M059J (cell line): ENCODE measurements around the gene POLRMT. TPM values are rescaled to one million over a fixed set of nuclear protein-coding genes. Genes with fewer than 3 reads are reported as not detected.
"Not testable (repeated sequence)": the region's sequence is repeated elsewhere in the genome, so short reads cannot be mapped to it uniquely, and the experiment has no call there.

Experiments used
- DNase-seq: peaks from one replicate; pipeline ENCODE4 v3.0.0-alpha.2; 2012; ENCODE audit warnings: low read depth
- total RNA-seq: library from RNA; depleted of rRNA; stranded (reverse); fragments of >200 nt; shearing (Covaris generic); gene quantifications from 2 replicates; pipeline ENCODE4 v1.2.3, GENCODE V29; 2014

The POLRMT gene
- total RNA-seq, 1 experiment from 2014 or later, result 25.5 TPM

DNA sequence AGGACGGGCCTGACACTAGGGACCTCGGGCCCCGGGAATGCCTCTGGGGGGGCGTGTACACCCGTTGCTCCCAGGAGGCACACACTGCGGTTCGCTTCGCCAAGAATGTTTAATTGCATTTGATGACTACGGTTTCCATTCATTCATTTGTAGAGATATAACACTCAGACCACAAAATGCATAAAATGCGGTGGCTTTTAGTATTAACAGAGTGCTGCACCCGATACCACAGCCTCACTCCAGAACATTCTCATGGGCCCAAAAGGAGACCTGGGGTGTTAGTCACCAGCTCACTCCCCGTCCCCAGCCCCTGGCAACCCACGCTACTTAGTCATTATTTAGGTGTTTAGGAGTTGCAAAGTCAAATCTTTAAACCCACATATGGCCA lies 21.9 kb downstream of the POLRMT start:
- peak; percentile 100 for DNase-seq

DNA sequence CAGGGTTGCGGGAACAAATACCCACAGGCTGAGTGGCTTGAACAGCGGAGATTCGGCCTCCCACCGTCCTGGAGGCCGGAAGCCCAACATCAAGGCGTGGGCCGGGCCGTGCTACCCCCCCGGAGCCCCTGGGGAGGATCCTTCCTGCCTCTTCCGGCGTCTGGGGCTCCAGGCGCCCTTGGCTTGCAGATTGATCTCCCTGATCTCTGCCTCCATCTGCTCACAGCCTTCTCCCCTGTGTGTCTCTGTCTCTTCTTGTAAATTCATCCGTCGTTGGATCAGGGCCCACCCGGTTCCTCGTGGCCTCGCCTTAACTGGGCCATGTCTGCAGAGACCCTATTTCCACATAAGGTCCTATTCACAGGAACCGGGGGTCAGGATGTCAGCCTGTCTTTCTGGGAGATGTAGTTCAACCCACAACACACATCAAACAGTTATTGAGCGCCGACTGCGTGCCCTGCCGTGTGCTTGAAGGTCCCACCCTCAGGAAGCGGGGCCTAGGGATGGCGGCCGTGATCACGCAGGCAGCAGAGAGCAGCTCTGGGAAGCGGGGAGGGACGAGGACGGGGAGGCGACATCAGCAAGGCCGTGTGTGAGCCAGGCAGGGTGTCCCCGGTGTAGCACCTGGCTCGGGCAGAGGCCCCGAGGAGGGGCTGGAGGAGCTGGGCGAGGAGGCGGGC lies 22.4 kb downstream of the POLRMT start:
- peak; percentile 93 for DNase-seq

DNA sequence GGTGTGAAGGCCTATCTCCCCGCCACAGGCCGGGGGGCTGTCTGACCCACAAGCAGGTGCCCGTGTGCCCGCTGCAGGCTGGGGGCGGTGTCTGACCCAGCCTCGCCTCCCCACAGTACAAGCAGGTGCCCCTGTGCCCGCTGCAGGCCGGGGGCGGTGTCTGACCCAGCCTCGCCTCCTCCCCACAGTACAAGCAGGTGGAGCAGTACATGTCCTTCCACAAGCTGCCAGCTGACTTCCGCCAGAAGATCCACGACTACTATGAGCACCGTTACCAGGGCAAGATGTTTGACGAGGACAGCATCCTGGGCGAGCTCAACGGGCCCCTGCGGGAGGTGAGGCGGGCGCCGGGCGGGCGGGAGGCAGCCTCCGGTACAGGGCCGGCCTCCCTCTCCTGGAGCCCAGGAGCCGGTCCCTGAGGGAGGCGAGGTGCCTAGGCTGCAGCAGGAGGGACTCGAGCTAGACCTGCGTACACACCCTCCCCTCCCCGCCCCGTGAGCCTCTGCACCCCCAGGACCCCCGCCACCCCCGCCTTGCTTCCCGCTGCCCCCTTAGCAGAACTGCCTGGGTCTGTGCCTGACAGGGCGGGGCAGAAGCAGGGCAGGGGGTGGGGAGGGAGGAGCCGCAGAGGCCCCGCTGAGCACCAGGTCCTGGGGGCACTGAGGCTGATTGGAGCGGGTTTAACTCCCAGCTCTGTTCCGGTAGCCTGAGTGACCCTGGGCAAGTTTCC lies 23.1 kb downstream of the POLRMT start:
- DNase-seq, result peak; percentile 31

DNA sequence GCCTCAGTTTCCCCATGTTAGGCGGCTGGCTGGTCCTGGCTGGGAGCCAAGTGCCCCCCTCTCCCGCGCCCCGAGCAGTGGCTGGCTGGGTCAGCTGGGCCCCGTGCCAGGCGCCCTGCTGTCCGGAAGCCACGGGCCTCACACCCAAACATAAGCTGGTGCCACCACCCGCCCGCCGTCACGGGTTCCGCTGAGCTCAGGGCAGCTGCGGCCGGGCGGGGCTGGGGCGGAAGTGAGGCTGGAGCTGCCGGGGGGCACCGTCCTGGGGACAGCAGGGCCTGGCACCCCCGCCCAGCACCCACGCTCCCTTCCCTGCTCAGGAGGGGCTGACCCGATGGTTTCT lies 24.4 kb downstream of the POLRMT start:
- peak; percentile 55 for DNase-seq

DNA sequence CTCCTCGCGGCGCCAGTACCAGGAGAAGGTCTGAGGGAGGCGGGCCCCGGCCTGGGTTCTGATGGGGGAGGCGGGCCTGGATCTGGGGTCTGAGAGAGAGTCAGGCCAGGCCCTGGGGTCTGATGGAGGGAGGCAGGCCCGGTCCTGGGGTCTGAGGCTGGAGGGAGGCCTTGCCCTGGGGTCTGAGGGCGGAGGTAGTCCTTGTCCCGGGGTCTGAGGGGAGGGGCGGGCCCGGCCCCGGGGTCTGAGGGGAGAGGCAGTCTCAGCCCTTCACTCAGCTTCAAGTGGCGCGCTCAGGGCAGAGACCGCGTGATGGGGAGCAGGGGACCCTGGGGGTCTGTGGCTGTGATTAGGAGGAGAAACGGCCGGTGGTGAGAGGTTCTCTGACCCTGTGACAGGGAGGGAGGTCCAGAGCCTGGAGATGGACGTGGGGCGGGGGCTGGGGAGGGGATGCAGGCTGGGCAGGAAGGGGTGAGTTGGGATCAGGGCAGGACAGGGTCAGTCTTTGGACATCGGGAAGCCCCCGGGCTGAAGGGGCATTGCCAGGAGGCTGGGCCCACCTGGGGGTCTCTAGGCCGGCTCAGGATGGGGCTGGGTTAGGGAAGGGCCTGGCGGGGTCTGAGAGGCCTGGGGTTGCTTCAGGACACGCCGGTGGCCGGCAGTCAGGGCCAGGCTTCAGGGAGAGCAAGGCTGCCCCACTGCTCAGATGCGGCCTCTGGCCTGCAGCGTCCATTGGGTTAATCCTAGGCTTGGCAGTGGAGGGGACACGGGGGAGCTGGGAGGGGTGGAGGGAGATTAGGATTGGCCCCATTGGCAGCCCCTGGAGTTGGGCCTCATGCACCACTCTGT lies 25.0 kb downstream of the POLRMT start:
- no peak for DNase-seq

DNA sequence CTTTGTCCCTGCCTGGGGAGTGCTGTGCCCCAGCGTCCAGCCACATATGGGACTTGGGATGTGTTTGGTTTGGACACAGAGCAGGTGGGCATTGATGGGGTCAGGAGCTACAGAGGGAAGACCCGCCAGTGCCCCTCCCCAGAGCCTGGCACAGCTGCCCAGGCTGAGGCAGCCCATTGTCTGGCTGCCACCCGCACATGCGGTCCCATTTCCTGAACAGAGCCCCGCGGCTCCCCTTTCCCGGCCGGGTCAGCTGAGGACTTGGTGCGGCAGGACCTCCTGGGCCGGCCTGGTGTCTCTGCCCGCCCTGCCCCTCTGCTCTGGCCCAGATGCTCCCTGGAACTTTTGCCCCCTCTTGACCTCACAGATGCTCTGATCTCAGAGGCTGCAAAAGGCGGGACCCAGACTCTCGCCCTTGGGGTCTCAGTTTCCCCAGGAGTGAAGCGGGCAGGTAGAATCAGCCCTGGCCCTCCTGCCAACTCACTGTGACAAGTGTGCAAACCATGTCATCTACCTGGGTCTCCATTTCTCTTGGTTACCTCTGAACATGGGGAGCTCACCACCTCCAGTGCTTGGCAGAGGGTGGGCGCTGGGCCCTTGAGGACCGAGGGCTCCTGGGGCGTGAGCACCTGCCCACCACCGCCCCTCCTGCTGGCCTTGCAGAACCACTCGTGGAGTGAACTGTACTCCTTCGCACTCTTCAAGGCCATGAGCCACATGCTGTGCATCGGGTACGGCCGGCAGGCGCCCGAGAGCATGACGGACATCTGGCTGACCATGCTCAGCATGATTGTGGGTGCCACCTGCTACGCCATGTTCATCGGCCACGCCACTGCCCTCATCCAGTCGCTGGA lies 25.8 kb downstream of the POLRMT start:
- DNase-seq, result no peak

DNA sequence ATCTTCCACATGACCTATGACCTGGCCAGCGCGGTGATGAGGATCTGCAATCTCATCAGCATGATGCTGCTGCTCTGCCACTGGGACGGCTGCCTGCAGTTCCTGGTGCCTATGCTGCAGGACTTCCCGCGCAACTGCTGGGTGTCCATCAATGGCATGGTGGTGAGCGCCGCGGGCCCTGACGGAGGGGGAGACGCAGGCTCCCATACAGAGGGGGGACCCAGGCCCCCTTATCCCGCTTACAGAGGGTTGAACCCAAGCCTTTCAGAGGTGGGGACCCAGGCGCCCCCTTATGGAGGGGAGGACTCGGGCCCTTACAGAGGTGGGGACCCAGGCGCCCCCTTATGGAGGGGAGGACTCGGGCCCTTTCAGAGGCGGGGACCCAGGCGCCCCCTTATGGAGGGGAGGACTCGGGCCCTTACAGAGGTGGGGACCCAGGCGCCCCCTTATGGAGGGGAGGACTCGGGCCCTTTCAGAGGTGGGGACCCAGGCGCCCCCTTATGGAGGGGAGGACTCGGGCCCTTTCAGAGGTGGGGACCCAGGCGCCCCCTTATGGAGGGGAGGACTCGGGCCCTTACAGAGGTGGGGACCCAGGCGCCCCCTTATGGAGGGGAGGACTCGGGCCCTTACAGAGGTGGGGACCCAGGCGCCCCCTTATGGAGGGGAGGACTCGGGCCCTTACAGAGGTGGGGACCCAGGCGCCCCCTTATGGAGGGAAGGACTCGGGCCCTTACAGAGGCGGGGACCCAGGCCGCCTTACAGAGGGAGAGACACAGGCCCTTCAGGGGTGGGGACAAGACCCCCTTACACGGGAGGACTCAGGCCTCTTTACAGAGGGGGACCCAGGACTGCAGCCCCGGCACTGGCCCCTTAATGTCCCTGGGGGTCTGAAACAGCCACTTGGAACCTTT lies 28.0 kb downstream of the POLRMT start:
- not testable (repeated sequence) for DNase-seq

DNA sequence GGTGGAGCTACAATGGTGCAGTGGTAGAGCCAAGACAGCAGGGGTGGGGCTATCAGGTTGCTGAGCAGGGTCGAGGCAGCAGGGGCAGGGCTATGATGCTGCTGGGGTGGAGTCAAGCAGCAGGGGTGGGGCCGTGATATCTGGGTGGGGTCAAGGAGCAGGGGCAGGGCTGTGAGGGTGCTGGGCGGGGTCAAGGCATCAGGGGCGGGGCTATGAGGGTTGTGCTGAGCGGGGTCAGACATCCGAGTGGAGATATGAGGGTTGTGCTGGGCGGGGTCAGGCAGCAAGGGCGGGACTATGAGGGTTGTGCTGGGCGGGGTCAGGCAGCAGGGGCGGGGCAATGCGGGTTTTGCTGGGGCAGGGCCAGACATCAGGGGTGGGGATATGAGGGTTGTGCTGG lies 29.0 kb downstream of the POLRMT start:
- no peak for DNase-seq

DNA sequence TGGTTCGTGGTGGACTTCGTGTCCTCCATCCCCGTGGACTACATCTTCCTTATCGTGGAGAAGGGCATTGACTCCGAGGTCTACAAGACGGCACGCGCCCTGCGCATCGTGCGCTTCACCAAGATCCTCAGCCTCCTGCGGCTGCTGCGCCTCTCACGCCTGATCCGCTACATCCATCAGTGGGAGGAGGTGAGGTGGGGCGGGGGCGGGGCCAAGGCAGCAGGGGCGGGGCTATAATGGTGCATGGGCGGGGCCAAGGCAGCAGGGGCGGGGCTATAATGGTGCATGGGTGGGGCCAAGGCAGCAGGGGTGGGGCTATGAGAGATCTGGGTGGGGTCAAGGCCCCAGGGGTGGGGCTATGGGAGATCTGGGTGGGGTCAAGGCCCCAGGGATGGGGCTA lies 29.6 kb downstream of the POLRMT start:
- DNase-seq, result not testable (repeated sequence)

DNA sequence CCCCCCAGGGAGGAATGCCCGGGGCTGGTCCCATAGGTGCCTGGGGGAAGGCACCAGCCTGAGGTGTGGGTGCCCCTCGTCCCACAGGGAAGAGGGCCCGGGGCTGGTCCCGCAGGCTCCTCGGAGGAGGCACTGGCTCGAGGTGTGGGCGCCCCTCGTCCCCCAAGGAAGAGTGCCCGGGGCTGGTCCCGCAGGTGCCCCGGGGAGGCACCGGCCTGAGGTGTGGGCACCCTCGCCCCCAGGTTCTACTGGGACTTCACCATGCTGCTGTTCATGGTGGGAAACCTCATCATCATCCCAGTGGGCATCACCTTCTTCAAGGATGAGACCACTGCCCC lies 30.1 kb downstream of the POLRMT start:
- DNase-seq, result not testable (repeated sequence)

DNA sequence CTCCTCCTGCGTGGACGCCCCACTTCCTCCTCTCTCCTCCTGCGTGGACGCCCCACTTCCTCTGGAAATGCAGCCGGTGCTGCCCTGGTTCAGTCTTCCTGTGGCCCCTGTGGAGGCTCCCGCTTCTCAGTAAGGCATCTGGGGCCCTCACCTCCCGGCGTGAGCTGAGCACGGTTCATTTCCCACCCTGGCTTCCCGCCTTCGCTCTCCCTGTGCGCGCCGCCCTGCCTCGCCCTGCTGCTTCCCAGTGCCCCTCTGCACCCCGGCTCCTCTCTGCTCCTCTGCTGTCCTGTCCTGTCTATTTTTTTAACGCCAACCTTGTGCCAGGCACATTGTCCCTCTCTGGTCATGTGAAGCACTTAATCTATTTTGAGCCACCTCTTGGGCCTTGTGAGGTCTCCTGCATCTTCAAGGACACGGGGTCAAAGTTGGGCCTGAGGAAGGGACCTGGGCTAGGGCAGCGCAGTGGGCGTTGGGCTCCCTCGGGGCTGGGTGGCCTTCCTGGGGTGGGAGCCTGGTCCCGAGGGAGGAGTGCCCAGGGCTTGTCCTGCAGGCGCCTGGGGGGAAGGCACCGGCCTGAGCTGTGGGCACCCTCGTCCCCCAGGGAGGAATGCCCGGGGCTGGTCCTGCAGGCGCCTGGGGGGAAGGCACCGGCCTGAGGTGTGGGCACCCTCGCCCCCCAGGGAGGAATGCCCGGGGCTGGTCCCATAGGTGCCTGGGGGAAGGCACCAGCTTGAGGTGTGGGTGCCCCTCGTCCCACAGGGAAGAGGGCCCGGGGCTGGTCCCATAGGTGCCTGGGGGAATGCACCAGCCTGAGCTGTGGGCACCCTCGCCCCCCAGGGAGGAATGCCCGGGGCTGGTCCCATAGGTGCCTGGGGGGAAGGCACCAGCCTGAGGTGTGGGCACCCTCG lies 30.7 kb downstream of the POLRMT start:
- no peak for DNase-seq

DNA sequence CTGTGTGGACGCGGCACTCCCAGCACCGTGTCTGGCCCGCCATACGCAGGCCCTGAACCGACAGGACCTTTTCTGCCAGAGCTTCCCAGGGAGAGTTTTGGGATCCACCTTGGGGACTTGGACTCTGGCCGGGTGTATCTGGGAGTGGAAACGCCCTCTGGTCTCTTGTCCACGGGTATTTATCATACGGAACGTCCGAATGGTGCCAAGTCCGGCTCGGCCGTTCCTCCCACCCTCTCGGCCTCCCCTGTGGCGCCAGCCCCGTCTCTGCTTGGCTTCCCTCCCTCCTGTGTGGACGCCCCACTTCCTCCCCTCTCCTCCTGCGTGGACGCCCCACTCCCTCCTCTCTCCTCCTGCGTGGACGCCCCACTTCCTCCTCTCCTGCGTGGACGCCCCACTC lies 31.5 kb downstream of the POLRMT start:
- no peak for DNase-seq

DNA sequence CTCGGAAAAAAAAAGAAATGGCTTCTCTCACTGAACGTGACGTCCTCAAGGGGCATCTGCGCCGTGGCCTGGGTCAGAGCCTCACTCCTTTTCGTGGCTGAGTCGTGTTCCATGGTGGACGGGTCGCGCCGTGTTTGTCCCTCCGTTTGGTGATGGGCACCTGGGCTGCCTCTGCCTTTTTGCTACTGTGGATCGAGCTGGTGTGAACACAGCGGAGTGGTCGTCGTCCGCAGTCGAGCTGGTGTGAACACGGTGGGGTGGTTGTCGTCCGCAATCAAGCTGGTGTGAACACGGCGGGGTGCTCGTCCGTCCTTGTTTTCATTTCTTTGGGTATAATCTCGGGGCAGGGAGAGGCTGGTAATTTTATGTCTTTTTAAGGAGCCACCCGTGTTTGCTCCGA lies 32.0 kb downstream of the POLRMT start:
- no peak for DNase-seq

DNA sequence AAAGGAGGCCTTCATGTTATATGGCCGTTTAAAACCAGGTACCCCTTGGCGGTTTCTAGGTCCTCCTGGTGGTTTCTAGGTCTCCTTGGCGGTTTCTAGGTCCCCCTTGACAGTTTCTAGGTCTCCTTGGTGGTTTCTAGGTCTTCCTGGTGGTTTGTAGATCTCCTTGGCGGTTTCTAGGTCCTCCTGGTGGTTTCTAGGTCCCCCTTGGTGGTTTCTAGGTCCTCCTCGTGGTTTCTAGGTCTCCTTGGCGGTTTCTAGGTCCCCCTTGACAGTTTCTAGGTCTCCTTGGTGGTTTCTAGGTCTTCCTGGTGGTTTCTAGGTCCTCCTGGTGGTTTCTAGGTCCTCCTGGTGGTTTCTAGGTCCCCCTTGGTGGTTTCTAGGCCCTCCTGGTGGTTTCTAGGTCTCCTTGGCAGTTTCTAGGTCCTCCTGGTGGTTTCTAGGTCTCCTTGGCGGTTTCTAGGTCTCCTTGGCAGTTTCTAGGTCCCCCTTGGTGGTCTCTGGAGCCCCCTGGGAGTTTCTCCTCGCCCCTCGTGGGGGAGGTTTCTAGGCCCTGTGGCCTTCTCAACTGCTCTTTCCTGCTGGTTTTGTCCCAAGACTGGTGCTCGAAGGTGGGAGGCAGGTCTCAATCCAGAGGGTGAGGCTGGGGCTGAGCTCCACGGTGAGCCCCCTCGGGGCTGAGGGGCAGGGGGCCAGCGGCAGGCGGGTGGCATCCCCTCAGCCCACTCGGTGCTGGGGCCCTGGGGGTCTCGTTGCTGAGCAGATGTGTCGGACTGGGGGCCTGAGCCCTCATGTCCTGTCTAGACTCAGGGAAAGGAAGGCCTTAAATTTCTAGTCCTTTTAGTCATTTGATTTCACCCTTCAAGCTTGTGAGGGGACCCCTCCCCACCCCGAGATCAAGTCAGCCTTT lies 35.7 kb downstream of the POLRMT start:
- DNase-seq, result no peak

DNA sequence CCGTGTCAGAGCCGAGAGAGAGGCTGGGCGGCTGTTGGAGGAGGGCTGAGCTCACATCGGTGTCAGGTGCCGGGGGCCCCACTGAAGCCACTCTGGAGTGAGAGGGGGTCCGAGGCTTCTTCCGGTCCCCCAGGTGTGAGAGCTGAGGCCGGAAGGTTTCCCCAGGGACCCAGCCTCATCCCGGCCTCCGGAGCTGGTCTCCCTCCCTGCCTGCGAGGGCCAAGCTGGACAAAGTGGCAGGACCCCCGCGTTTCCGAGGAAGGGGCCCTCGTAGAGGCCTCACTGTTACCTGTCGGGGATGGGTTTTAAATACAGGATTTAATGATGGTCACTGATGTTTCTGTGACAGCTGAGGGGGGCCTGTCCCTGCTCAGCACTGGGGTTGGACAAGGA lies 37.1 kb downstream of the POLRMT start:
- DNase-seq, result no peak

DNA sequence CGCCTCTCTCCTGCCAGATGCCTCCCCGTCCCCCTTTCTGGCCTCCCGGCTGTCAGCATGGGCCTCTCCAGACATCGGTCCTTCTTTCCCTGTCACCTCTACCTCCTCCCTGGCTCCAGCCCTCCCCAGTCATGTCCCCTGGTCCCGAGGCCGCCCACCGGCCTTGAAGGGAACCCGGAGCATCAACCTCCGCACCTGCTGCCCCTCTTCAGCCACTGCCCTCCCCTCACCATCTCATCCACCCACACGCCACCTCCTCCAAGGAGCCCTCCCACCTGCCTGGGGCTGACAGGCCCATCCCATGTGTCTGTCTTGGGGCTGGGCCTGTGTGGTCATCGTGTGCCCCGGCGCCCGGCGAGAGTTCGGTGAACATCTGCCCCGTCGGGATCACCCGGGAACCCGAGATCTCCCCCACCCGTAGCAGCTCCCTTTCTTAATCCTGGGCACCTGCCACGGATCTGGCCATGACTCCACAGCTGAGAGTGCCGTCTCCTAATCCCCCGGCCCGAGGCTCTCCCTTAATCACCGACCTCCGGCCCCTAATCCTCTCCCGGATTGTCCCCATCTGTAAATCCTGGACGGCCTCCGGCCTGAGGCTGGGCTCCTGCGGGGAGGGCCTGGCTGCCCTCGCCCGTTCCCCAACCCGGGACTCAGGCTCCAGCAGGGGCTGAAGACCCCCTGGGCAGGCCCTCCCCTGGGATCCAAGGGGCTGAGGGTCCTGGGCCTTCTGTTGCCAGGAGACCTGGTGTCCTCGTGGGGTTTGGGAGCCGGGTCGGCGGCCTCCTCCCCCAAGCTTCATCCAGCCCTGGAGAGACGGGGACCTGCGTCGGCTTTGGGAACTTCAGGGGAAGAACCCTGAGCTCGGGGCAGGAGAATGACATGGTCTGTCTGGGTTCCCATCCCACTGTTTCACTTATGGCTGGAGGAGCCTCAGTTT lies 37.7 kb downstream of the POLRMT start:
- DNase-seq, result no peak

DNA sequence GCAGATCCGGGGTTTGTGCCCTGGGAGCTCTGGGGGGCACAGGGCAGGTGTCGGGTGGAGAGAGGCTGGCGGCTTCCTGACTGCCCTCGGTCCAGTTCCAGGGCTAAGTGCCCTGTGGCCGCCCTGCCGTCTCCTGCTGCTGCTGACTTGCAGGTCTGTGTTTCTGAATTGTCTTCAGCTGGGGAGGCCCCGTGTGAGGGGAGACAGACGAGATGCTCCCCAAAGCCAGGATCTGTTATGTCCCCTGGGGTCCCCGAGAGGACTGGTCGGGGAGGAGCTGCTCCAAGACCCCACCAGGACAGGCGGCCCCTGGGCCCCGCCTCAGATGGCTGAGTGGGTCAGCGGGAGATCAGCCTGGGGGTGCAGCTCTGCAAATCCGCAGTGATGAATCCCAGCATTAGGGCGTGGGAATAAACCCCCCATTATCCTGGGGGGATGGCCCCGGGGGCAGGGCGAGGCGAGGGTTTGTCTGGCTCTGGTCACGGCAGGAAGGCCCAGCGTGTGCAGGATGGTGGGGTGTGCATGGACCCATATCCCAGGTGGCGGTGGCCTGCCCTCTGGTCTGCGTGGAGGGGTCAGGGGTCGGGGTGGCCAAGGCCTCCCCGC lies 39.0 kb downstream of the POLRMT start:
- DNase-seq, result no peak
